DOHH2 (cell line): ENCODE results near the gene MAT1A.

Source experiments
- H3F3A ChIP-seq: fragments of 200-600 bp; sonication (generic), shearing (Covaris generic); 2 replicates; pipeline ENCODE4 v1.6.0; 2016; ENCODE audit warnings: antibody characterized with exemption, mild to moderate bottlenecking; ENCODE audit not compliant: control insufficient read depth, insufficient read depth
- H3K27ac ChIP-seq: fragments of 200-600 bp; sonication (generic); 2 replicates; pipeline ENCODE4 v1.5.1; 2014; ENCODE audit warnings: low read depth, mild to moderate bottlenecking, low read length, moderate library complexity
- H3K27me3 ChIP-seq: fragments of 200-600 bp; sonication (generic); 2 replicates; pipeline ENCODE4 v1.6.1; 2014; ENCODE audit warnings: mild to moderate bottlenecking, low read length, mixed read lengths; ENCODE audit not compliant: control insufficient read depth
- H3K36me3 ChIP-seq: fragments of 200-600 bp; sonication (generic); 2 replicates; pipeline ENCODE4 v1.6.1; 2014; ENCODE audit warnings: mild to moderate bottlenecking, low read length, moderate library complexity, mixed read lengths; ENCODE audit not compliant: control insufficient read depth
- H3K4me1 ChIP-seq: fragments of 200-600 bp; sonication (generic); 2 replicates; pipeline ENCODE4 v1.6.1; 2014; ENCODE audit warnings: mild to moderate bottlenecking, low read length, mixed read lengths; ENCODE audit not compliant: control insufficient read depth
- H3K4me2 ChIP-seq: fragments of 200-600 bp; sonication (generic); 2 replicates; pipeline ENCODE4 v1.6.0; 2014; ENCODE audit warnings: mild to moderate bottlenecking, low read length, moderate library complexity
- H3K4me3 ChIP-seq: fragments of 200-600 bp; sonication (generic); 2 replicates; pipeline ENCODE4 v1.5.1; 2014; ENCODE audit warnings: mild to moderate bottlenecking, low read length, mixed read lengths
- H3K79me2 ChIP-seq: fragments of 200-600 bp; sonication (generic); 2 replicates; pipeline ENCODE4 v1.6.1; 2014; ENCODE audit warnings: mild to moderate bottlenecking, low read length, mixed read lengths; ENCODE audit not compliant: control insufficient read depth
- H3K9me2 ChIP-seq: fragments of 200-600 bp; sonication (generic); replicated peaks from 2 replicates; pipeline ENCODE4 v1.6.1; 2014; ENCODE audit warnings: mild to moderate bottlenecking, low read length, mixed read lengths; ENCODE audit not compliant: control insufficient read depth
- H3K9me3 ChIP-seq: fragments of 200-600 bp; sonication (generic); 2 replicates; pipeline ENCODE4 v1.6.1; 2014; ENCODE audit warnings: antibody characterized with exemption, low read length, mixed read lengths; ENCODE audit not compliant: control insufficient read depth, insufficient read depth
- H4K20me1 ChIP-seq: fragments of 200-600 bp; sonication (generic); 2 replicates; pipeline ENCODE4 v1.6.0; 2014; ENCODE audit warnings: low read depth, mild to moderate bottlenecking, antibody characterized with exemption, low read length, moderate library complexity; ENCODE audit not compliant: control insufficient read depth, insufficient read depth
- EZH2phosphoT487 ChIP-seq: fragments of 200-600 bp; sonication (generic); IDR thresholded peaks from 2 replicates; pipeline ENCODE4 v1.6.1; 2017; ENCODE audit warnings: borderline replicate concordance, mild to moderate bottlenecking, antibody characterized with exemption, low read length, moderate library complexity, mixed read lengths
- TF ChIP-seq, protein P1 (sequence below): fragments of 200-600 bp; sonication (generic); IDR thresholded peaks from one replicate; pipeline ENCODE4 v1.5.1; 2014; ENCODE audit warnings: antibody characterized with exemption, mild to moderate bottlenecking, low read depth, low read length; ENCODE audit not compliant: poor library complexity, severe bottlenecking

The MAT1A gene

DNA sequence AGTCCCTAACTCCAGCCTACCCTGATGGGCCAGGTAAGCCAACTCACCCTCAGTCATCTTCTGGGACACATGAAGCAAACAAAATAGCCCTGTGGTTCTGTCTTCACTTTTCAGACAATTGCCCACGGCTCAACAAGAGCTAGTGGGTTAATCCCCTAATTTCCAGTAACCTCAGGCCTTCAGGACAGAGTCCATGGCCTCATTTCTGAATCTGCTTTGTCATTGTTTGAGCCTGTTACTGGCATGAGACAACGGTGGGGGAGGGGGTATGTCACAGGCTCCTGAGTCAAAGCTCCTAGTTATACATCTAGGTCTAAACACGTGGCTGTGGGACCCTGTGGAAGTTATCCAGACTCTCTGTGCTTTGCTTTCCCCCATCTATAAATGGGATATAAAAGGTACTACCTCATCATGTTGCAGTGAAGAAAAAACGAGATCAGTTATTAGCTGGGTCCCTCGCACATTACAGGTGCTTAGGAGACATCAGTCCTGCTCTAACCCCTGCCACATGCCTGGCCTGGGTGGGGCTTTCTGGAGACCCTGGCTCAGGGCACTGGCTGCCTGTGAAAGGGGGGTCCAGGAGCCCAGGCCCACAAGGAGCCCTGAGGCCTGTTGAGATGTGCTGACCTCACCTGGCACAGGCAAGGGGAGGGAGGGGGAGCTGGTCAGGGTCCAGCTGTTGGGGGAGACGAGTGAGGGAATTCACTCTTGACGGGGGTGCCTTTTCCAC lies 16.5 kb downstream of the MAT1A start:
- Histone ChIP-seq H3K4me3 (no peak overlapping the region), H3K79me2 (no peaks in the 10 kb centered on the region), H3K4me1 (no peaks in the 10 kb centered on the region), H3K9me3 (no peaks in the 10 kb centered on the region), H3K36me3 (no peaks in the 10 kb centered on the region), H3K27ac (no peak overlapping the region), H4K20me1 (no peaks in the 10 kb centered on the region), H3F3A (no peaks in the 10 kb centered on the region), H3K27me3 (peaks cover 3% of the 10 kb centered on the region; the same call in 1 of the 2 replicates), H3K9me2 (no peaks in the 10 kb centered on the region), H3K4me2 (no peak overlapping the region)
- TF ChIP-seq EZH2phosphoT487 = no peak
- TF ChIP-seq, protein P1, sequence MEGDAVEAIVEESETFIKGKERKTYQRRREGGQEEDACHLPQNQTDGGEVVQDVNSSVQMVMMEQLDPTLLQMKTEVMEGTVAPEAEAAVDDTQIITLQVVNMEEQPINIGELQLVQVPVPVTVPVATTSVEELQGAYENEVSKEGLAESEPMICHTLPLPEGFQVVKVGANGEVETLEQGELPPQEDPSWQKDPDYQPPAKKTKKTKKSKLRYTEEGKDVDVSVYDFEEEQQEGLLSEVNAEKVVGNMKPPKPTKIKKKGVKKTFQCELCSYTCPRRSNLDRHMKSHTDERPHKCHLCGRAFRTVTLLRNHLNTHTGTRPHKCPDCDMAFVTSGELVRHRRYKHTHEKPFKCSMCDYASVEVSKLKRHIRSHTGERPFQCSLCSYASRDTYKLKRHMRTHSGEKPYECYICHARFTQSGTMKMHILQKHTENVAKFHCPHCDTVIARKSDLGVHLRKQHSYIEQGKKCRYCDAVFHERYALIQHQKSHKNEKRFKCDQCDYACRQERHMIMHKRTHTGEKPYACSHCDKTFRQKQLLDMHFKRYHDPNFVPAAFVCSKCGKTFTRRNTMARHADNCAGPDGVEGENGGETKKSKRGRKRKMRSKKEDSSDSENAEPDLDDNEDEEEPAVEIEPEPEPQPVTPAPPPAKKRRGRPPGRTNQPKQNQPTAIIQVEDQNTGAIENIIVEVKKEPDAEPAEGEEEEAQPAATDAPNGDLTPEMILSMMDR = no peak

DNA sequence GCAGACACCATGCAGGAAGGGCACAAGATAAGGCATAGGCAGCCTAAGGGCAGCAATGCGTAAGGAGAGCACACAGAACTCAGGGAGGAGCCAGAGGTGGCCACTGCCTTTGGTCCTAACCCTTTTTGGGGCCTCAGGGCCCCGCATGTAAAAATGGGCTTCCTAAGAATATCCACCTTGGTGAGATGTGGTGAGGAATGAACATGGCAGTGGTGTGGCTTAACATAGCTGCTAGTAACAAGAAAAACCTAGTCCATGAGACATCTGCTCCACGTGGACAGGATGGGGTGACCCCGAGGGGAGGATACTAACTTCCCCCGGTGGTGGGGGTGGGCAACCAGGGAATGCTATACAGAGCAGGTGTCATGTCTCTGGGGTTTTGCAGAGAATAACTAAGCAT lies 18.0 kb downstream of the MAT1A start:
- TF ChIP-seq, protein P1 = no peak
- TF ChIP-seq EZH2phosphoT487 = no peak
- H3K4me3 ChIP-seq = no peak overlapping the region
- H3K27ac ChIP-seq = no peak overlapping the region
- H3K27me3 ChIP-seq = peaks cover 3% of the 10 kb centered on the region; the same call in 1 of the 2 replicates
- no peaks in the 10 kb centered on the region for H3K9me3 ChIP-seq
- H3K9me2 ChIP-seq = no peaks in the 10 kb centered on the region
- H3K36me3 ChIP-seq = no peaks in the 10 kb centered on the region
- H3F3A ChIP-seq = no peaks in the 10 kb centered on the region
- no peaks in the 10 kb centered on the region for H3K79me2 ChIP-seq
- H3K4me2 ChIP-seq = no peak overlapping the region
- H3K4me1 ChIP-seq = no peaks in the 10 kb centered on the region
- no peaks in the 10 kb centered on the region for H4K20me1 ChIP-seq

DNA sequence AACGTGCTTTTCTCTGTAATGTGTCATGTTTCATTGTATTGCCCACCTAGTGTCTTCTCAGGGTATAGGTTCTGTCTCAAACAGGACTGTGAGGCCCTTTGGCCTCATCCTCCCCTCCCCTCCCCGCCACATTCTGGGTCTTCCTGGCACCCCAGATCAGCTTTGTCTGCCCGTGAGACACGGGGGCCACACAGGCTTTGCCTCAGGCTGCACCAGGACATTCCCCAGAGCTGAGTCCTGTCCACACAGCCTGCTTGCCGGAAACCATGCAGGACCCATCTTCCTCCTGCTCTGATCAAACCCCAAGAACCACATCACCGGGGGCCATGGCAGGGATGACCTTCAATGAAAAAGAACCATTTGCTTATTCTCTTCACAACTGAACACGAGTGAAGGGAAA lies 18.6 kb downstream of the MAT1A start:
- TF ChIP-seq, protein P1 = no peak
- no peak for TF ChIP-seq EZH2phosphoT487
- Histone ChIP-seq H3K4me1 (no peaks in the 10 kb centered on the region), H3K9me3 (no peaks in the 10 kb centered on the region), H3K27me3 (peaks cover 3% of the 10 kb centered on the region; the same call in 1 of the 2 replicates), H3F3A (no peaks in the 10 kb centered on the region), H3K4me2 (no peak overlapping the region), H3K79me2 (no peaks in the 10 kb centered on the region), H3K9me2 (no peaks in the 10 kb centered on the region), H3K27ac (no peak overlapping the region), H3K36me3 (no peaks in the 10 kb centered on the region), H4K20me1 (no peaks in the 10 kb centered on the region), H3K4me3 (no peak overlapping the region)
